Measurements from ENCODE around the gene FREY1. TPM values are rescaled to one million over a fixed set of nuclear protein-coding genes. Genes with fewer than 3 reads are reported as not detected.

The FREY1 gene
- total and polyA plus RNA-seq, 9 of the 15 experiments (the other 6 are each of a cell fraction or from before 2014, with no cell fraction given), result 0.25 to 1.5 (median 1.1) TPM; not detected in 5

GRCh38 chr11:45930031-45930794, 23.1 kb upstream of the FREY1 start:
- ChIA-PET POLR2A (interaction anchor here (0.6 to 1.3 kb wide), 9 partner anchors 9 to 148 kb away, joined by 3 to 5 read pairs (median 3); no protein-coding TSS in a partner anchor), CTCF (ENCODE audit: low intra/inter-chr PET ratio) (no interaction called here)
- H3K27ac ChIP-seq (ENCODE audit: extremely low read depth, low read depth, low read length), result no peak overlapping the region
- BruUV-seq (replicated peaks), result no TSS peak
- no peaks in the 10 kb centered on the region for H3K9me3 ChIP-seq (replicated peaks; ENCODE audit: control insufficient read depth, insufficient read depth, low read depth, low read length)
- H3K4me2 ChIP-seq (ENCODE audit: insufficient read depth, low read length), result no peak overlapping the region
- TF ChIP-seq ZNF561 (CRISPR knock-in tag; conservative IDR thresholded peaks at IDR 0.05), result no peak
- TF ChIP-seq NR2C2 (CRISPR knock-in tag; IDR thresholded peaks at IDR 0.05), result no peak
- no peak for TF ChIP-seq NR2C2 (tag; IDR thresholded peaks at IDR 0.05)
- TF ChIP-seq BHLHE40 (IDR thresholded peaks at IDR 0.05; ENCODE audit: low read length), result peak; percentile 43; the same call in 1 of the 2 replicates
- peak; percentile 75 for TF ChIP-seq NFIC (IDR thresholded peaks at IDR 0.05)
- no peak for TF ChIP-seq ZNF76 (CRISPR knock-in tag; IDR thresholded peaks at IDR 0.05; ENCODE audit: borderline replicate concordance)
- 0 out of 2 replicates have a peak, but pooled peaks have one; percentile 29 for TF ChIP-seq NR3C1 (CRISPR knock-in tag; IDR thresholded peaks at IDR 0.05)
- no peak for TF ChIP-seq HMBOX1 (IDR thresholded peaks at IDR 0.05)
- TF ChIP-seq TFAP4 (CRISPR knock-in tag; IDR thresholded peaks at IDR 0.05; ENCODE audit: borderline replicate concordance), result peak; percentile 82; the same call in 1 of the 2 replicates
- TF ChIP-seq POLR2G (IDR thresholded peaks at IDR 0.05; ENCODE audit: low read depth, low read length), result peak; percentile 49
- no peak for TF ChIP-seq ZBTB11 (CRISPR knock-in tag; IDR thresholded peaks at IDR 0.05)
- TF ChIP-seq KLF1 (tag; IDR thresholded peaks at IDR 0.05), result peak; percentile 74; the same call in 1 of the 2 replicates
- no peak for TF ChIP-seq HES1 (IDR thresholded peaks at IDR 0.05; ENCODE audit: low read depth)
- no peaks in the 10 kb centered on the region; the same call in 1 of the 2 replicates for H4K20me1 ChIP-seq (replicated peaks; ENCODE audit: control insufficient read depth, insufficient read depth, low read length)
- no peaks in the 10 kb centered on the region for H3K27me3 ChIP-seq (ENCODE audit: control insufficient read depth in 2 of 2, insufficient read depth in 2 of 2, low read length in 2 of 2)
- peak overlapping the region in 1 of 2 experiments; percentile 87; a peak in 2 of 4 replicates for H3K9ac ChIP-seq (ENCODE audit: insufficient read depth in 1 of 2, low read depth in 2 of 2, low read length in 2 of 2)
- H3K4me1 ChIP-seq (replicated peaks in 1 of 2; ENCODE audit: control insufficient read depth in 2 of 2, insufficient read depth in 2 of 2, low read length in 2 of 2), result peaks cover 5 to 44% of the 10 kb centered on the region in 2 experiments; a peak in 3 of 5 replicates
- intact Hi-C loops (cut with micrococcal nuclease), result no loop called here
- DNase-seq (ENCODE audit: extremely low read depth in 1 of 4, low spot score in 3 of 4) (peak in 1 of 4 experiments; percentile 24), FAIRE-seq (no peak), ATAC-seq (peak; percentile 67)
- H3K79me2 ChIP-seq (ENCODE audit: control insufficient read depth, insufficient read depth, low read length), result no peaks in the 10 kb centered on the region
- in situ Hi-C loops (cut with MboI), result no loop called here
- no peak overlapping the region for H2AFZ ChIP-seq (ENCODE audit: low read depth, low read length)
- H3K9me1 ChIP-seq (ENCODE audit: control insufficient read depth, insufficient read depth, low read length), result no peaks in the 10 kb centered on the region
- no peak overlapping the region for H3K4me3 ChIP-seq
- H3K36me3 ChIP-seq (ENCODE audit: control insufficient read depth, insufficient read depth, low read length), result peaks cover 36% of the 10 kb centered on the region; the same call in 2 of the 3 replicates
- WGBS (ENCODE audit: insufficient coverage, low coverage, missing lambda C conversion rate), result 48% methylated on average over 14 of the region's 14 CpGs

Data from K562 (cell line).